Nephron progenitor cell (in vitro differentiated cells): ENCODE results near the gene TBK1.

Experiments used
- DNase-seq: peaks from one replicate; pipeline ENCODE4 v3.0.0; 2021
- H3K27ac Mint-ChIP-seq: 2 replicates; pipeline ENCODE4 v1.8.0; 2021; ENCODE audit warnings: mild to moderate bottlenecking, moderate library complexity, mixed read lengths
- H3K27me3 Mint-ChIP-seq: 2 replicates; pipeline ENCODE4 v1.8.0; 2021; ENCODE audit warnings: mild to moderate bottlenecking, low read depth, mixed read lengths; ENCODE audit not compliant: poor library complexity
- H3K36me3 Mint-ChIP-seq: 2 replicates; pipeline ENCODE4 v1.8.0; 2021; ENCODE audit warnings: low read depth, mixed read lengths
- H3K4me1 Mint-ChIP-seq: 2 replicates; pipeline ENCODE4 v1.8.0; 2021; ENCODE audit warnings: mixed read lengths
- H3K4me3 Mint-ChIP-seq: 2 replicates; pipeline ENCODE4 v1.8.0; 2021; ENCODE audit warnings: mild to moderate bottlenecking, moderate library complexity, mixed read lengths
- H3K9me3 Mint-ChIP-seq: 2 replicates; pipeline ENCODE4 v1.8.0; 2021; ENCODE audit warnings: mild to moderate bottlenecking, moderate library complexity, mixed read lengths
- CTCF ChIP-seq: fragments of 200-600 bp; sonication (generic); IDR thresholded peaks from 2 replicates; pipeline ENCODE4 v1.5.0; 2021; ENCODE audit warnings: antibody characterized with exemption

The TBK1 gene

GRCh38 chr12:64411427-64411826 lies 40.5 kb upstream of the TBK1 start:
- no peaks in the 10 kb centered on the region for H3K9me3 Mint-ChIP-seq
- peak overlapping the region; percentile 38 for H3K27ac Mint-ChIP-seq
- peaks cover 28% of the 10 kb centered on the region for H3K4me1 Mint-ChIP-seq
- H3K36me3 Mint-ChIP-seq, result peaks cover 62% of the 10 kb centered on the region
- TF ChIP-seq CTCF, result no peak
- no peaks in the 10 kb centered on the region for H3K27me3 Mint-ChIP-seq
- DNase-seq, result no peak
- H3K4me3 Mint-ChIP-seq, result no peak overlapping the region

- no peak overlapping the region for H3K27ac Mint-ChIP-seq
- no peak for TF ChIP-seq CTCF
- no peaks in the 10 kb centered on the region for H3K9me3 Mint-ChIP-seq
- peaks cover 61% of the 10 kb centered on the region for H3K36me3 Mint-ChIP-seq
- H3K27me3 Mint-ChIP-seq, result no peaks in the 10 kb centered on the region
- H3K4me1 Mint-ChIP-seq, result peaks cover 18% of the 10 kb centered on the region
- DNase-seq, result no peak
- no peak overlapping the region for H3K4me3 Mint-ChIP-seq
These were observed 39.5 kb upstream of the TBK1 start for GRCh38 chr12:64412459-64412858.

GRCh38 chr12:64413884-64414283 lies 38.0 kb upstream of the TBK1 start:
- no peaks in the 10 kb centered on the region for H3K27me3 Mint-ChIP-seq
- H3K9me3 Mint-ChIP-seq, result no peaks in the 10 kb centered on the region
- no peak overlapping the region for H3K27ac Mint-ChIP-seq
- H3K36me3 Mint-ChIP-seq, result peaks cover 71% of the 10 kb centered on the region
- TF ChIP-seq CTCF, result no peak
- no peak overlapping the region for H3K4me3 Mint-ChIP-seq
- DNase-seq, result no peak
- peaks cover 4% of the 10 kb centered on the region for H3K4me1 Mint-ChIP-seq

GRCh38 chr12:64418209-64418608 lies 33.7 kb upstream of the TBK1 start:
- Mint-ChIP-seq H3K4me1 (no peaks in the 10 kb centered on the region), H3K36me3 (peaks cover 79% of the 10 kb centered on the region), H3K27ac (no peak overlapping the region), H3K9me3 (no peaks in the 10 kb centered on the region), H3K4me3 (no peak overlapping the region), H3K27me3 (no peaks in the 10 kb centered on the region)
- no peak for TF ChIP-seq CTCF
- no peak for DNase-seq

GRCh38 chr12:64419696-64420095 lies 32.2 kb upstream of the TBK1 start:
- no peak for DNase-seq
- no peaks in the 10 kb centered on the region for H3K27me3 Mint-ChIP-seq
- peaks cover 81% of the 10 kb centered on the region for H3K36me3 Mint-ChIP-seq
- no peaks in the 10 kb centered on the region for H3K4me1 Mint-ChIP-seq
- TF ChIP-seq CTCF, result no peak
- H3K4me3 Mint-ChIP-seq, result no peak overlapping the region
- no peak overlapping the region for H3K27ac Mint-ChIP-seq
- H3K9me3 Mint-ChIP-seq, result no peaks in the 10 kb centered on the region

- no peak for TF ChIP-seq CTCF
- no peaks in the 10 kb centered on the region for H3K27me3 Mint-ChIP-seq
- H3K9me3 Mint-ChIP-seq, result no peaks in the 10 kb centered on the region
- peaks cover 88% of the 10 kb centered on the region for H3K36me3 Mint-ChIP-seq
- H3K4me1 Mint-ChIP-seq, result no peaks in the 10 kb centered on the region
- H3K27ac Mint-ChIP-seq, result no peak overlapping the region
- no peak for DNase-seq
- no peak overlapping the region for H3K4me3 Mint-ChIP-seq
These were observed 23.9 kb upstream of the TBK1 start for GRCh38 chr12:64427988-64428387.
